Endodermal cell (in vitro differentiated cells): ENCODE results near the gene MXRA5. TPM values are rescaled to one million over a fixed set of nuclear protein-coding genes. Genes with fewer than 3 reads are reported as not detected.

Experiments
- DNase-seq: peaks from one replicate; pipeline ENCODE4 v3.0.0-alpha.2; 2017
- H3K27ac ChIP-seq: 2 replicates; pipeline ENCODE4 v1.5.1; 2013; ENCODE audit warnings: mild to moderate bottlenecking, low read depth, low read length, moderate library complexity
- H3K27me3 ChIP-seq: 2 replicates; pipeline ENCODE4 v1.6.1; 2013; ENCODE audit warnings: mild to moderate bottlenecking, low read length, moderate library complexity; ENCODE audit not compliant: insufficient read depth, control insufficient read depth, poor library complexity, severe bottlenecking
- H3K36me3 ChIP-seq: 2 replicates; pipeline ENCODE4 v1.7.0; 2013; ENCODE audit warnings: mild to moderate bottlenecking, low read length, moderate library complexity; ENCODE audit not compliant: control insufficient read depth, insufficient read depth
- H3K4me1 ChIP-seq: one replicate; pipeline ENCODE4 v1.7.0; 2013; ENCODE audit warnings: low read length; ENCODE audit not compliant: control insufficient read depth, insufficient read depth
- H3K4me3 ChIP-seq: 2 replicates; pipeline ENCODE4 v1.5.1; 2013; ENCODE audit warnings: mild to moderate bottlenecking, low read length, moderate library complexity
- H3K9ac ChIP-seq: 2 replicates; pipeline ENCODE4 v1.6.1; 2013; ENCODE audit warnings: mild to moderate bottlenecking, low read length, moderate library complexity; ENCODE audit not compliant: poor library complexity, severe bottlenecking; ENCODE audit errors: extremely low read depth
- H3K9me3 ChIP-seq: 2 replicates; pipeline ENCODE4 v1.6.1; 2013; ENCODE audit warnings: mild to moderate bottlenecking, low read length, moderate library complexity; ENCODE audit not compliant: control insufficient read depth
- H3K27ac Mint-ChIP-seq: 2 replicates; pipeline ENCODE4 v1.8.0; 2020; ENCODE audit warnings: mixed read lengths
- H3K27me3 Mint-ChIP-seq: 2 replicates; pipeline ENCODE4 v1.8.0; 2021; ENCODE audit warnings: mild to moderate bottlenecking, mixed read lengths; ENCODE audit not compliant: insufficient read depth
- H3K36me3 Mint-ChIP-seq: 2 replicates; pipeline ENCODE4 v1.8.0; 2020; ENCODE audit warnings: low read depth, mixed read lengths
- H3K4me1 Mint-ChIP-seq: 2 replicates; pipeline ENCODE4 v1.8.0; 2020; ENCODE audit warnings: mixed read lengths
- H3K4me3 Mint-ChIP-seq: 2 replicates; pipeline ENCODE4 v1.8.0; 2020; ENCODE audit warnings: mild to moderate bottlenecking, moderate library complexity, mixed read lengths
- H3K9me3 Mint-ChIP-seq: 2 replicates; pipeline ENCODE4 v1.8.0; 2020; ENCODE audit warnings: mild to moderate bottlenecking, mixed read lengths
- CTCF ChIP-seq: fragments of 200-600 bp; sonication (generic); conservative IDR thresholded peaks from 2 replicates; pipeline ENCODE4 v1.5.0; 2021; ENCODE audit warnings: antibody characterized with exemption, mild to moderate bottlenecking
- WGBS, 2 experiments: methylation state at CpG; one replicate each; pipeline versions ENCODE4 v1.1.5 to v1.1.7; 2013; ENCODE audit warnings: missing lambda C conversion rate in 2 of 2, mixed read lengths in 1 of 2; ENCODE audit not compliant: insufficient coverage in 1 of 2, insufficient read length in 1 of 2; 5-methylcytosine and 5-hydroxymethylcytosine counted together
- long read RNA-seq, 4 experiments: library from polyadenylated mRNA in 2 of 4; library from RNA in 1 of 4; library from capped mRNA in 1 of 4; stranded (forward) in 3 of 4; unstranded in 1 of 4; transcript quantifications; one replicate each; pipeline ENCODE4 v2.0.0, GENCODE V29; 2020 to 2021; ENCODE audit warnings: inconsistent platforms in 1 of 4
- polyA plus RNA-seq, 2 experiments: library from polyadenylated mRNA; stranded (reverse); fragments of 50-300 nt; gene quantifications; one replicate each; pipeline ENCODE4 v1.2.3, GENCODE V29; 2013
- total RNA-seq, 2 donors: library from RNA; stranded (reverse); fragmentation: NEBNext Ultra II Directional in 1 of 2; extraction: Animal tissue kit (Norgen Biotek cat#: 25700) in 1 of 2; gene quantifications; 2 replicates in 1 of 2; 3 replicates in 1 of 2; pipeline ENCODE4 v1.2.1, GENCODE V29; 2021

MXRA5 gene
- total RNA-seq = 10 to 100 TPM; 14.6 to 40.2 TPM
- polyA plus RNA-seq (2013, experiment 1 of 2) = 7.8 TPM
- polyA plus RNA-seq (2013, experiment 2 of 2) = 11.6 TPM
- long read RNA-seq, experiment 1, full-length matches to known transcripts = 1 of 7 reads
- long read RNA-seq, experiment 1, partial matches to known transcripts = 3 of 7 reads
- long read RNA-seq, experiment 1, other reads (novel, unspliced or antisense) = 3 of 7 reads
- long read RNA-seq, experiment 2, full-length matches to known transcripts = 9 of 31 reads
- long read RNA-seq, experiment 2, partial matches to known transcripts = 21 of 31 reads
- long read RNA-seq, experiment 2, other reads (novel, unspliced or antisense) = 1 of 31 reads
- long read RNA-seq, experiment 3, partial matches to known transcripts = 21 of 38 reads
- long read RNA-seq, experiment 3, other reads (novel, unspliced or antisense) = 17 of 38 reads
- long read RNA-seq, experiment 4 = 0 reads

- H3K4me1 Mint-ChIP-seq = peaks cover 3% of the 10 kb centered on the region
- Histone ChIP-seq H3K4me1 (no peaks in the 10 kb centered on the region), H3K9me3 (no peaks in the 10 kb centered on the region), H3K27me3 (no peaks in the 10 kb centered on the region), H3K9ac (peak within 1 kb of the TSS; percentile 57), H3K4me3 (peak within 1 kb of the TSS; percentile 85), H3K27ac (no peak within 1 kb of the TSS), H3K36me3 (peaks cover 11% of the 10 kb centered on the region)
- H3K27me3 Mint-ChIP-seq = peaks cover 67% of the 10 kb centered on the region
- TF ChIP-seq CTCF = no peak
- peak within 1 kb of the TSS; percentile 79 for H3K27ac Mint-ChIP-seq
- peak; percentile 87 for DNase-seq
- 0% methylated on average over 67 of the region's 70 CpGs; no CpG with 5 or more reads in 1 of the 2 experiments for WGBS, 2 experiments
- H3K9me3 Mint-ChIP-seq = peaks cover 9% of the 10 kb centered on the region
- peak within 1 kb of the TSS; percentile 83 for H3K4me3 Mint-ChIP-seq
- peaks cover 15% of the 10 kb centered on the region for H3K36me3 Mint-ChIP-seq
These were observed at the start of gene MXRA5 for GRCh38 chrX:3346501-3347259. TSS of gene MXRA5 (minus strand) at chrX:3346652. CDS start at chrX:3343833, 2,819 bp downstream.

GRCh38 chrX:3393581-3394111 lies 47.2 kb upstream of the MXRA5 start:
- no peak overlapping the region for H3K4me3 Mint-ChIP-seq
- peak overlapping the region; percentile 56 for H3K27ac Mint-ChIP-seq
- H3K27me3 Mint-ChIP-seq = no peaks in the 10 kb centered on the region
- Histone ChIP-seq H3K36me3 (no peaks in the 10 kb centered on the region), H3K9ac (peak overlapping the region; percentile 61), H3K27ac (no peak overlapping the region), H3K9me3 (no peaks in the 10 kb centered on the region), H3K27me3 (no peaks in the 10 kb centered on the region), H3K4me1 (no peaks in the 10 kb centered on the region), H3K4me3 (peak overlapping the region; percentile 36)
- TF ChIP-seq CTCF = no peak
- peaks cover 11% of the 10 kb centered on the region for H3K4me1 Mint-ChIP-seq
- peaks cover 6% of the 10 kb centered on the region for H3K9me3 Mint-ChIP-seq
- no peaks in the 10 kb centered on the region for H3K36me3 Mint-ChIP-seq
- DNase-seq = peak; percentile 50
- WGBS, 2 experiments = 63% methylated on average over 7 of the region's 7 CpGs; no CpG with 5 or more reads in 1 of the 2 experiments

GRCh38 chrX:3393178-3393577 lies 46.7 kb upstream of the MXRA5 start:
- Histone ChIP-seq H3K27ac (no peak overlapping the region), H3K27me3 (no peaks in the 10 kb centered on the region), H3K9ac (peak overlapping the region; percentile 61), H3K4me1 (no peaks in the 10 kb centered on the region), H3K4me3 (peak overlapping the region; percentile 36), H3K9me3 (no peaks in the 10 kb centered on the region), H3K36me3 (no peaks in the 10 kb centered on the region)
- Mint-ChIP-seq H3K9me3 (peaks cover 6% of the 10 kb centered on the region), H3K4me3 (no peak overlapping the region), H3K4me1 (peaks cover 11% of the 10 kb centered on the region), H3K27ac (peak overlapping the region; percentile 56), H3K36me3 (no peaks in the 10 kb centered on the region), H3K27me3 (no peaks in the 10 kb centered on the region)
- WGBS, 2 experiments = no CpG with 5 or more reads among the region's 1 CpG
- DNase-seq = no peak
- no peak for TF ChIP-seq CTCF
